ENCODE results near the gene GNAS-AS1.

Gene GNAS-AS1

GRCh38 chr20:58781138-58781537 is 69.6 kb downstream of the GNAS-AS1 start:
- no peak overlapping the region for H3K27ac ChIP-seq
- intact Hi-C loops (cut with DNase I; ENCODE audit: low total_unique reads): no loop called here
- H3K9me3 ChIP-seq: no peaks in the 10 kb centered on the region
- H3K4me3 ChIP-seq: no peak overlapping the region
- H3K27me3 ChIP-seq: peaks cover 0 to 41% of the 10 kb centered on the region in 2 donors
- no peaks in the 10 kb centered on the region for H3K4me1 ChIP-seq
- DNase-seq: no peak
- no peak for TF ChIP-seq CTCF (IDR thresholded peaks at IDR 0.05)
- no peaks in the 10 kb centered on the region for H3K36me3 ChIP-seq

GRCh38 chr20:58778760-58779159 is 71.9 kb downstream of the GNAS-AS1 start:
- no peaks in the 10 kb centered on the region for H3K9me3 ChIP-seq
- no peaks in the 10 kb centered on the region for H3K36me3 ChIP-seq
- TF ChIP-seq CTCF (IDR thresholded peaks at IDR 0.05): no peak
- no peak for DNase-seq
- no peak overlapping the region for H3K27ac ChIP-seq
- no peaks in the 10 kb centered on the region for H3K4me1 ChIP-seq
- H3K27me3 ChIP-seq: peaks cover 0 to 19% of the 10 kb centered on the region in 2 donors
- H3K4me3 ChIP-seq: no peak overlapping the region
- intact Hi-C loops (cut with DNase I; ENCODE audit: low total_unique reads): no loop called here

- Histone ChIP-seq H3K9me3 (no peaks in the 10 kb centered on the region), H3K27ac (no peak overlapping the region), H3K4me1 (no peaks in the 10 kb centered on the region), H3K36me3 (no peaks in the 10 kb centered on the region), H3K27me3 (peaks cover 0 to 15% of the 10 kb centered on the region in 2 donors), H3K4me3 (no peak overlapping the region)
- no peak for DNase-seq
- no peak for TF ChIP-seq CTCF (IDR thresholded peaks at IDR 0.05)
- intact Hi-C loops (cut with DNase I; ENCODE audit: low total_unique reads): no loop called here
Observed at GRCh38 chr20:58777657-58778056, 73.0 kb downstream of the GNAS-AS1 start.

- Histone ChIP-seq H3K27ac (no peak overlapping the region), H3K4me3 (no peak overlapping the region), H3K4me1 (no peaks in the 10 kb centered on the region), H3K9me3 (no peaks in the 10 kb centered on the region), H3K36me3 (no peaks in the 10 kb centered on the region), H3K27me3 (peaks cover 0 to 17% of the 10 kb centered on the region in 2 donors)
- DNase-seq: no peak
- intact Hi-C loops (cut with DNase I; ENCODE audit: low total_unique reads): no loop called here
- no peak for TF ChIP-seq CTCF (IDR thresholded peaks at IDR 0.05)
Observed at GRCh38 chr20:58776109-58776508, 74.6 kb downstream of the GNAS-AS1 start.

GRCh38 chr20:58775371-58775770 is 75.3 kb downstream of the GNAS-AS1 start:
- no peak for DNase-seq
- TF ChIP-seq CTCF (IDR thresholded peaks at IDR 0.05): no peak
- Histone ChIP-seq H3K27ac (no peak overlapping the region), H3K36me3 (no peaks in the 10 kb centered on the region), H3K4me3 (no peak overlapping the region), H3K4me1 (no peaks in the 10 kb centered on the region), H3K27me3 (peaks cover 0 to 17% of the 10 kb centered on the region in 2 donors), H3K9me3 (no peaks in the 10 kb centered on the region)
- intact Hi-C loops (cut with DNase I; ENCODE audit: low total_unique reads): no loop called here

GRCh38 chr20:58774667-58775263 is 75.9 kb downstream of the GNAS-AS1 start:
- Histone ChIP-seq H3K9me3 (no peaks in the 10 kb centered on the region), H3K36me3 (no peaks in the 10 kb centered on the region), H3K27ac (no peak overlapping the region), H3K4me1 (no peaks in the 10 kb centered on the region), H3K27me3 (peaks cover 0 to 15% of the 10 kb centered on the region in 2 donors), H3K4me3 (no peak overlapping the region)
- no peak for TF ChIP-seq CTCF (IDR thresholded peaks at IDR 0.05)
- DNase-seq: no peak
- intact Hi-C loops (cut with DNase I; ENCODE audit: low total_unique reads): no loop called here
